Stomach (tissue), 9 donors: ENCODE measurements around the gene RALY. TPM values are rescaled to one million over a fixed set of nuclear protein-coding genes. Genes with fewer than 3 reads are reported as not detected.

Experiments used
- DNase-seq, 2 donors: peaks; one replicate each; pipeline versions ENCODE4 v3.0.0 to v3.0.0-alpha.2; 2013 to 2019
- H3K27ac ChIP-seq, 5 donors: fragments of 200-600 bp in 4 of 5; sonication (generic) in 4 of 5; one replicate each; pipeline ENCODE4 v1.5.1; 2013 to 2019; ENCODE audit warnings: mild to moderate bottlenecking in 1 of 5, moderate library complexity in 1 of 5
- H3K27me3 ChIP-seq, 3 donors: fragments of 200-600 bp; sonication (generic); one replicate each; pipeline ENCODE4 v1.5.1; 2017 to 2019; ENCODE audit warnings: mixed run types in 1 of 3
- H3K36me3 ChIP-seq, 4 donors: fragments of 200-600 bp; sonication (generic); 1 replicate in 3 of 4; 2 replicates in 1 of 4; pipeline ENCODE4 v1.5.1; 2016 to 2019
- H3K4me1 ChIP-seq, 4 donors: fragments of 200-600 bp; sonication (generic); one replicate each; pipeline ENCODE4 v1.5.1; 2016 to 2019
- H3K4me3 ChIP-seq, 4 donors: fragments of 200-600 bp; sonication (generic) in 3 of 4; one replicate each; pipeline ENCODE4 v1.5.1; 2016 to 2019; ENCODE audit warnings: mild to moderate bottlenecking in 1 of 4
- H3K9me3 ChIP-seq, 4 donors: fragments of 200-600 bp; sonication (generic); one replicate each; pipeline ENCODE4 v1.5.1; 2016 to 2019
- CTCF ChIP-seq, 7 experiments: fragments of 450-650 bp in 4 of 7; fragments of 200-600 bp in 3 of 7; sonication (generic) in 3 of 7; IDR thresholded peaks; one replicate each; pipeline ENCODE4 v1.5.1; 2016 to 2019; ENCODE audit warnings: antibody characterized with exemption in 7 of 7, control low read depth in 2 of 7, mild to moderate bottlenecking in 1 of 7
- EP300 ChIP-seq: sonication (generic); formaldehyde crosslinking; IDR thresholded peaks from one replicate; pipeline ENCODE4 v1.6.1; 2017; ENCODE audit warnings: antibody characterized with exemption
- POLR2A ChIP-seq, 4 donors: fragments of 450-650 bp; IDR thresholded peaks; one replicate each; pipeline ENCODE4 v1.6.1; 2016; ENCODE audit warnings: antibody characterized with exemption in 4 of 4, control low read depth in 2 of 4, mild to moderate bottlenecking in 1 of 4, moderate library complexity in 1 of 4
- POLR2AphosphoS5 ChIP-seq, 3 donors: sonication (generic); formaldehyde crosslinking; IDR thresholded peaks; one replicate each; pipeline ENCODE4 v1.6.1; 2016; ENCODE audit warnings: antibody characterized with exemption in 3 of 3
- WGBS, 5 donors: extraction: QIAGEN DNeasy Blood & Tissue Kit in 3 of 5; methylation state at CpG; one replicate each; pipeline versions ENCODE4 v1.1.5 to v1.1.7; 2013 to 2018; 5-methylcytosine and 5-hydroxymethylcytosine counted together
- intact Hi-C: fragments of 100-400 bp; cut with DNase I; formaldehyde crosslinking; loops from one replicate; pipeline ENCODE4 v1.15.1; 2023; ENCODE audit warnings: low total_unique reads
- polyA plus RNA-seq, 3 donors: library from polyadenylated mRNA; stranded (reverse); fragments of 200-250 nt; gene quantifications; one replicate each; pipeline ENCODE4 v1.2.3, GENCODE V29; 2013
- total RNA-seq, 5 donors: library from RNA; depleted of rRNA; stranded (reverse); fragments of >200 nt; gene quantifications; one replicate each; pipeline versions ENCODE4 v1.1.0 to v1.2.3, GENCODE V29; 2014 to 2016
- donor health status: healthy with polysubstance abuse.
- donor health status: Bipolar disorder and iron deficiency.
- donor health status: healthy.

Gene RALY
- total and polyA plus RNA-seq, 8 donors, result 21.6 to 389 (median 97.7) TPM

- no peak for DNase-seq
- intact Hi-C loops, result loop anchor here (10.0 kb wide), 1 partner anchor 139 kb away; no protein-coding TSS in a partner anchor
- H3K9me3 ChIP-seq, result no peaks in the 10 kb centered on the region
- 74 to 87% (median 83%) methylated on average over 7 of the region's 7 CpGs for WGBS, 5 donors
- peaks cover 44 to 73% (median 70%) of the 10 kb centered on the region in 4 donors for H3K36me3 ChIP-seq
- TF ChIP-seq POLR2A (IDR thresholded peaks at IDR 0.05), result no peak
- TF ChIP-seq POLR2AphosphoS5 (IDR thresholded peaks at IDR 0.05), result no peak
- TF ChIP-seq EP300, result no peak
- no peak for TF ChIP-seq CTCF (IDR thresholded peaks at IDR 0.05)
- H3K4me1 ChIP-seq, result peaks cover 6 to 11% (median 10%) of the 10 kb centered on the region in 4 donors
- H3K4me3 ChIP-seq, result no peak overlapping the region
- no peaks in the 10 kb centered on the region for H3K27me3 ChIP-seq
- H3K27ac ChIP-seq, result no peak overlapping the region
These were observed 80.5 kb downstream of the RALY start for GRCh38 chr20:34074101-34074760.

GRCh38 chr20:34075647-34076046 is 81.9 kb downstream of the RALY start:
- no peak overlapping the region for H3K27ac ChIP-seq
- no peak overlapping the region for H3K4me3 ChIP-seq
- H3K4me1 ChIP-seq, result no peaks in the 10 kb centered on the region
- TF ChIP-seq CTCF (IDR thresholded peaks at IDR 0.05), result no peak
- TF ChIP-seq EP300, result no peak
- no peak for TF ChIP-seq POLR2AphosphoS5 (IDR thresholded peaks at IDR 0.05)
- no peak for TF ChIP-seq POLR2A (IDR thresholded peaks at IDR 0.05)
- peaks cover 49 to 88% (median 84%) of the 10 kb centered on the region in 4 donors for H3K36me3 ChIP-seq
- intact Hi-C loops, result loop anchor here (10.0 kb wide), 1 partner anchor 141 kb away; no protein-coding TSS in a partner anchor
- DNase-seq, result no peak
- 82 to 92% (median 85%) methylated on average over 11 to 16 of the region's 16 CpGs for WGBS, 5 donors
- no peaks in the 10 kb centered on the region for H3K27me3 ChIP-seq
- no peaks in the 10 kb centered on the region for H3K9me3 ChIP-seq

- 92 to 97% (median 95%) methylated on average over 13 to 20 of the region's 20 CpGs for WGBS, 5 donors
- Histone ChIP-seq H3K27me3 (no peaks in the 10 kb centered on the region), H3K4me3 (no peak overlapping the region), H3K36me3 (peaks cover 55 to 98% (median 94%) of the 10 kb centered on the region in 4 donors), H3K4me1 (peaks cover 0 to under 1% (median 0%) of the 10 kb centered on the region in 4 donors), H3K9me3 (no peaks in the 10 kb centered on the region), H3K27ac (no peak overlapping the region)
- TF ChIP-seq POLR2AphosphoS5 (IDR thresholded peaks at IDR 0.05) (no peak), POLR2A (IDR thresholded peaks at IDR 0.05) (no peak), EP300 (no peak), CTCF (IDR thresholded peaks at IDR 0.05) (no peak)
- intact Hi-C loops, result loop anchor here (10.0 kb wide), 1 partner anchor 142 kb away; no protein-coding TSS in a partner anchor
- no peak for DNase-seq
These were observed 83.2 kb downstream of the RALY start for GRCh38 chr20:34076952-34077351.

GRCh38 chr20:34078540-34078939 is 84.8 kb downstream of the RALY start:
- no peak overlapping the region for H3K27ac ChIP-seq
- 81 to 97% (median 96%) methylated on average over 2 to 5 of the region's 5 CpGs for WGBS, 5 donors
- H3K27me3 ChIP-seq, result no peaks in the 10 kb centered on the region
- H3K4me1 ChIP-seq, result peaks cover 10 to 16% (median 14%) of the 10 kb centered on the region in 4 donors
- TF ChIP-seq CTCF (IDR thresholded peaks at IDR 0.05), result no peak
- TF ChIP-seq POLR2A (IDR thresholded peaks at IDR 0.05), result no peak
- no peak for TF ChIP-seq POLR2AphosphoS5 (IDR thresholded peaks at IDR 0.05)
- no peak for TF ChIP-seq EP300
- intact Hi-C loops, result loop anchor here (10.0 kb wide), 1 partner anchor 144 kb away; no protein-coding TSS in a partner anchor
- no peak overlapping the region for H3K4me3 ChIP-seq
- H3K9me3 ChIP-seq, result no peaks in the 10 kb centered on the region
- peaks cover 47 to 95% (median 88%) of the 10 kb centered on the region in 4 donors for H3K36me3 ChIP-seq
- no peak for DNase-seq
